ENCODE data around the gene PCDHGA4. TPM values are rescaled to one million over a fixed set of nuclear protein-coding genes. Genes with fewer than 3 reads are reported as not detected.
"Not testable (repeated sequence)": the region's sequence is repeated elsewhere in the genome, so short reads cannot be mapped to it uniquely, and the experiment has no call there.

The PCDHGA4 gene
- total RNA-seq, 1 donor from 2014 or later = 0.37 TPM

DNA sequence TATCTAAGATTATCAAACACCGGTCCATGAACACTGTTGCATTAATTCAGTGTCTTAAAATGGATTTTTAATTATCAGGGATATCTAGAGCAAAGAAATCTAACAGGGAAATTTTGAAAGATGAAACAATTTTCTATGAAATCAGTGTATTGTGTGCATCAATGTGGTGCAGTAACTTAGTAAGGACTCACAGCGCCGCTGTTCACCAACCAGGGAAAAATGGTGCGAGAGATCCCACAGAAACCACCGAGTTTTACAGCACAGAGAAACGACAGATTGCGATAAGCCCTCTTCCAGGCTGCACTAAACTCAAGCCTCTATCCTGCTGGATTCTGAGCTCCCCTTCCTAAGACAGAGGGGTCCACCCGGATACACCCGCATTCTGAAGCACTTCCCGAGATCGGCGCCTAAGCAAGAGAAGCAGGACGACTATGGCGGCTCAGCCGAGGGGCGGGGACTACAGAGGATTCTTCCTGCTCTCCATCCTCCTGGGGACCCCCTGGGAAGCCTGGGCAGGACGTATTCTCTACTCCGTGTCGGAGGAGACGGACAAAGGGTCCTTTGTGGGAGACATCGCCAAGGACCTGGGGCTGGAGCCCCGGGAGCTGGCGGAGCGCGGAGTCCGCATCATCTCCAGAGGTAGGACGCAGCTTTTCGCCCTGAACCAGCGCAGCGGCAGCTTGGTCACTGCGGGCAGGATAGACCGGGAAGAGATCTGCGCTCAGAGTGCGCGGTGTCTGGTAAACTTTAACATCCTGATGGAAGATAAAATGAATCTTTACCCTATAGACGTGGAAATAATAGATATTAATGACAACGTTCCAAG lies 27.9 kb downstream of the PCDHGA4 start, which contains the start of gene PCDHGA7:
Gene PCDHGA7, plus strand, starts transcription at position 274 of the 826 bp plus-strand sequence. Its CDS starts 158 bp downstream, at position 432.
- no peaks in the 10 kb centered on the region for H3K36me3 Mint-ChIP-seq (ENCODE audit: low read depth)
- peaks cover 4% of the 10 kb centered on the region for H3K9me3 Mint-ChIP-seq
- peak; percentile 55 for DNase-seq
- H3K4me3 Mint-ChIP-seq = peak within 1 kb of the TSS; percentile 82
- H3K27ac Mint-ChIP-seq = peak within 1 kb of the TSS; percentile 20
- H3K27me3 Mint-ChIP-seq = peaks cover 8% of the 10 kb centered on the region
- intact Hi-C loops (cut with micrococcal nuclease) = no loop called here
- H3K4me1 Mint-ChIP-seq = no peaks in the 10 kb centered on the region

DNA sequence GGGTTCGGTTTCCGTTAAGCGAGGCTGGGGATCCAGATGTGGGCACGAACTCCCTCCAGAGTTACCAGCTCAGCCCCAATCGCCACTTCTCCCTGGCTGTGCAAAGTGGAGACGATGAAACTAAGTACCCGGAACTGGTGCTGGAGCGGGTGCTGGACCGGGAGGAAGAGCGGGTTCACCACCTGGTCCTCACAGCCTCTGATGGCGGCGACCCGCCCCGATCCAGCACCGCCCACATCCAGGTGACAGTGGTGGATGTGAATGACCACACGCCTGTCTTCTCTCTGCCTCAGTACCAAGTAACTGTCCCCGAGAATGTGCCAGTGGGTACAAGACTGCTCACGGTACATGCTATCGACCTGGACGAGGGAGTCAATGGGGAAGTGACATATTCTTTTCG lies 28.5 kb downstream of the PCDHGA4 start:
- Mint-ChIP-seq H3K4me3 (peak overlapping the region; percentile 82), H3K4me1 (no peaks in the 10 kb centered on the region), H3K36me3 (ENCODE audit: low read depth) (no peaks in the 10 kb centered on the region), H3K27ac (no peak overlapping the region), H3K9me3 (peaks cover 6% of the 10 kb centered on the region), H3K27me3 (peaks cover 8% of the 10 kb centered on the region)
- intact Hi-C loops (cut with micrococcal nuclease) = no loop called here
- no peak for DNase-seq

DNA sequence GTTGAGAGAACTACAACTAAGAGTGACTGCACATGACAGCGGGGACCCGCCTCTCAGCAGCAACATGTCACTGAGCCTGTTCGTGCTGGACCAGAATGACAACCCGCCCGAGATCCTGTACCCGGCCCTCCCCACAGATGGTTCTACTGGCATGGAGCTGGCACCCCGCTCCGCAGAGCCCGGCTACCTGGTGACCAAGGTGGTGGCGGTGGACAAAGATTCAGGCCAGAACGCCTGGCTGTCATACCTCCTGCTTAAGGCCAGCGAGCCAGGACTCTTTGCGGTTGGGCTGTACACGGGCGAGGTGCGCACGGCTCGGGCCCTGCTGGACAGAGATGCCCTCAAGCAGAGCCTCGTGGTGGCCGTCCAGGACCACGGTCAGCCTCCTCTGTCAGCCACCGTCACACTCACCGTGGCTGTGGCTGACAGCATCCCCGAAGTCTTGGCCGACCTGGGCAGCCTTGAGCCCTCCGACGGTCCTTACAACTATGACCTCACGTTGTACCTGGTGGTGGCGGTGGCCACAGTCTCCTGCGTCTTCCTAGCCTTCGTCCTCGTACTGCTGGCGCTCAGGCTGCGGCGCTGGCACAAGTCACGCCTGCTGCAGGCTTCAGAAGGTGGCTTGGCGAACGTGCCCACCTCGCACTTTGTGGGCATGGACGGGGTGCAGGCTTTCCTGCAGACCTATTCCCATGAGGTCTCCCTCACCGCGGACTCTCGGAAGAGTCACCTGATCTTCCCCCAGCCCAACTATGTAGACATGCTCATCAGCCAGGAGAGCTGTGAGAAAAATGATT lies 29.8 kb downstream of the PCDHGA4 start:
- Mint-ChIP-seq H3K4me1 (no peaks in the 10 kb centered on the region), H3K4me3 (no peak overlapping the region), H3K36me3 (ENCODE audit: low read depth) (no peaks in the 10 kb centered on the region), H3K27me3 (peaks cover 13% of the 10 kb centered on the region), H3K9me3 (peaks cover 14% of the 10 kb centered on the region), H3K27ac (no peak overlapping the region)
- intact Hi-C loops (cut with micrococcal nuclease) = no loop called here
- DNase-seq = no peak

- peak within 1 kb of the TSS; percentile 56 for H3K4me3 Mint-ChIP-seq
- peak; percentile 74 for DNase-seq
- H3K36me3 Mint-ChIP-seq (ENCODE audit: low read depth) = not testable (repeated sequence)
These were observed 32.9 kb downstream of the PCDHGA4 start, which contains the start of gene PCDHGB4 for GRCh38 chr5:141387557-141388311. Gene PCDHGB4 (plus strand): TSS chr5:141387698. CDS start chr5:141387885, 187 bp downstream.

GRCh38 chr5:141388661-141389060 lies 33.8 kb downstream of the PCDHGA4 start:
- intact Hi-C loops (cut with micrococcal nuclease) = no loop called here
- Mint-ChIP-seq H3K27ac (no peak overlapping the region), H3K27me3 (peaks cover 16% of the 10 kb centered on the region), H3K4me1 (no peaks in the 10 kb centered on the region), H3K4me3 (peak overlapping the region; percentile 8), H3K36me3 (ENCODE audit: low read depth) (peaks cover 3% of the 10 kb centered on the region), H3K9me3 (peaks cover 30% of the 10 kb centered on the region)
- DNase-seq = no peak

More at GRCh38 chr5:141387557-141388311, 32.9 kb downstream of the PCDHGA4 start, which contains the start of gene PCDHGB4:
- H3K27ac Mint-ChIP-seq; intact Hi-C loops (cut with micrococcal nuclease); H3K4me1 Mint-ChIP-seq: not testable (repeated sequence)
- H3K27me3 Mint-ChIP-seq = peaks cover 17% of the 10 kb centered on the region
- peaks cover 25% of the 10 kb centered on the region for H3K9me3 Mint-ChIP-seq

DNA sequence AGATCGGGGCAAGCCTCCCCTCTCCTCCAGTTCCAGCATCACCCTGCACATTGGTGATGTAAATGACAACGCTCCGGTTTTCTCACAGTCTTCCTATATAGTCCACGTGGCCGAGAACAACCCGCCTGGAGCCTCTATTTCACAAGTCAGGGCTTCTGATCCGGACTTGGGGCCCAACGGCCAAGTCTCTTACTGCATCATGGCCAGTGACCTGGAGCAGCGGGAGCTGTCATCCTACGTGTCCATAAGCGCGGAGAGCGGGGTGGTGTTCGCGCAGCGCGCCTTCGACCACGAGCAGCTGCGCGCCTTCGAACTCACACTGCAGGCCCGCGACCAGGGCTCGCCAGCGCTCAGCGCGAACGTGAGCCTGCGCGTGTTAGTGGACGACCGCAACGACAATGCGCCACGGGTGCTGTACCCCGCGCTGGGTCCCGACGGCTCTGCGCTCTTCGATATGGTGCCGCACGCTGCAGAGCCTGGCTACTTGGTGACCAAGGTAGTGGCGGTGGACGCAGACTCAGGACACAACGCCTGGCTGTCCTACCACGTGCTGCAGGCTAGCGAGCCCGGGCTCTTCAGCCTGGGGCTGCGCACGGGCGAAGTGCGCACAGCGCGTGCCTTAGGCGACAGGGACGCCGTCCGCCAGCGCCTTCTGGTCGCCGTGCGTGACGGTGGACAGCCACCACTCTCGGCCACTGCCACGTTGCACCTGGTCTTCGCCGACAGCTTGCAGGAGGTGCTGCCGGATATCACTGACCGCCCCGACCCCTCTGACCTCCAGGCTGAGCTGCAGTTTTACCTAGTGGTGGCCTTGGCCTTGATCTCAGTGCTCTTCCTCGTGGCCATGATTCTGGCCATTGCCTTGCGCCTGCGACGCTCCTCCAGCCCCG lies 34.6 kb downstream of the PCDHGA4 start:
- no peak for DNase-seq
- Mint-ChIP-seq H3K9me3 (peaks cover 35% of the 10 kb centered on the region), H3K36me3 (ENCODE audit: low read depth) (peaks cover 3% of the 10 kb centered on the region), H3K27me3 (peaks cover 19% of the 10 kb centered on the region), H3K27ac (no peak overlapping the region), H3K4me3 (no peak overlapping the region), H3K4me1 (no peaks in the 10 kb centered on the region)
- intact Hi-C loops (cut with micrococcal nuclease) = no loop called here

DNA sequence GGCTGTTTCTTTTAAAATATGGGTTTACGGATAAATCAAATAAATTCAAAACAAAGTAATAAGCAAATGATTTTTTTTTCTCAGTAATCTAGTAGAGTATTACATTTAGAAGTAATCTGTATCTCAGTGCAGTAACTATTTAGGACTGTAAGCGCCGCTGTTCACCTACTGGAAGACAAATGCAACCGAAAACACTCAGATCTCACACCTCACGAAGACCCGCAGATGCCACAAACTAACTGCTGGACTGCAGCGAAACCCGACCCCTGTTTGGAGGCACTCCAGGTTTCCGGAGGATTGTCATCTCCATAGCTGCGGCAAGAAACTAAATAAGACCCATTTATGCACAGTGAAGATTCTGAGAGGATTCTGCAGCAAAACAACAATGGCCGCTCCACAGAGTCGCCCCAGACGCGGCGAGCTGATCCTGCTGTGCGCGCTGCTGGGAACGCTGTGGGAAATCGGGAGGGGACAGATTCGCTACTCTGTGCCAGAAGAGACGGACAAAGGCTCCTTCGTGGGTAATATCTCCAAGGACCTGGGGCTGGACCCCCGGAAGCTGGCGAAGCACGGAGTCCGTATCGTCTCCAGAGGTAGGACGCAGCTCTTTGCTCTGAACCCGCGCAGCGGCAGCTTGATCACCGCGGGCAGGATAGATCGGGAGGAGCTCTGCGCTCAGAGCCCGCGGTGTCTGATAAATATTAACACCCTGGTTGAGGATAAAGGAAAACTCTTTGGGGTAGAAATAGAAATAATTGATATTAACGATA lies 37.8 kb downstream of the PCDHGA4 start, which contains the start of gene PCDHGA8:
Gene PCDHGA8, plus strand, starts transcription at position 205 of the 770 bp plus-strand sequence. Its CDS starts 181 bp downstream, at position 386.
- intact Hi-C loops (cut with micrococcal nuclease) = no loop called here

GRCh38 chr5:141393267-141393666 lies 38.4 kb downstream of the PCDHGA4 start:
- peaks cover 3% of the 10 kb centered on the region for H3K36me3 Mint-ChIP-seq (ENCODE audit: low read depth)
- peaks cover 22% of the 10 kb centered on the region for H3K27me3 Mint-ChIP-seq
- H3K9me3 Mint-ChIP-seq = peaks cover 37% of the 10 kb centered on the region
- DNase-seq = no peak
- intact Hi-C loops (cut with micrococcal nuclease) = no loop called here
- no peak overlapping the region for H3K4me3 Mint-ChIP-seq
- no peak overlapping the region for H3K27ac Mint-ChIP-seq
- H3K4me1 Mint-ChIP-seq = no peaks in the 10 kb centered on the region

More for the DNA sequence above, 37.8 kb downstream of the PCDHGA4 start, which contains the start of gene PCDHGA8:
- no peaks in the 10 kb centered on the region for H3K4me1 Mint-ChIP-seq
- peaks cover 3% of the 10 kb centered on the region for H3K36me3 Mint-ChIP-seq (ENCODE audit: low read depth)
- no peak within 1 kb of the TSS for H3K27ac Mint-ChIP-seq
- DNase-seq = peak; percentile 50
- peaks cover 22% of the 10 kb centered on the region for H3K27me3 Mint-ChIP-seq
- H3K4me3 Mint-ChIP-seq = no peak within 1 kb of the TSS
- peaks cover 38% of the 10 kb centered on the region for H3K9me3 Mint-ChIP-seq

DNA sequence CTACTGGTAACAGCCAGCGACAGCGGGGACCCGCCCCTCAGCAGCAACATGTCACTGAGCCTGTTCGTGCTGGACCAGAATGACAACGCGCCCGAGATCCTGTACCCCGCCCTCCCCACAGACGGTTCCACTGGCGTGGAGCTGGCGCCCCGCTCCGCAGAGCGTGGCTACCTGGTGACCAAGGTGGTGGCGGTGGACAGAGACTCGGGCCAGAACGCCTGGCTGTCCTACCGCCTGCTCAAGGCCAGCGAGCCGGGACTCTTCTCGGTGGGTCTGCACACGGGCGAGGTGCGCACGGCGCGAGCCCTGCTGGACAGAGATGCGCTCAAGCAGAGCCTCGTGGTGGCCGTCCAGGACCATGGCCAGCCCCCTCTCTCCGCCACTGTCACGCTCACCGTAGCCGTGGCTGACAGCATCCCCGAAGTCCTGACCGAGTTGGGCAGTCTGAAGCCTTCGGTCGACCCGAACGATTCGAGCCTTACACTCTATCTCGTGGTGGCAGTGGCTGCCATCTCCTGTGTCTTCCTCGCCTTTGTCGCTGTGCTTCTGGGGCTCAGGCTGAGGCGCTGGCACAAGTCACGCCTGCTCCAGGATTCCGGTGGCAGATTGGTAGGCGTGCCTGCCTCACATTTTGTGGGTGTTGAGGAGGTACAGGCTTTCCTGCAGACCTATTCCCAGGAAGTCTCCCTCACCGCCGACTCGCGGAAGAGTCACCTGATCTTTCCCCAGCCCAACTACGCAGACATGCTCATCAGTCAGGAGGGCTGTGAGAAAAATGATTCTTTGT lies 39.8 kb downstream of the PCDHGA4 start:
- H3K36me3 Mint-ChIP-seq (ENCODE audit: low read depth); intact Hi-C loops (cut with micrococcal nuclease); H3K27ac Mint-ChIP-seq; H3K4me3 Mint-ChIP-seq; DNase-seq; H3K4me1 Mint-ChIP-seq: not testable (repeated sequence)
- Mint-ChIP-seq H3K27me3 (peaks cover 23% of the 10 kb centered on the region), H3K9me3 (peaks cover 35% of the 10 kb centered on the region)

DNA sequence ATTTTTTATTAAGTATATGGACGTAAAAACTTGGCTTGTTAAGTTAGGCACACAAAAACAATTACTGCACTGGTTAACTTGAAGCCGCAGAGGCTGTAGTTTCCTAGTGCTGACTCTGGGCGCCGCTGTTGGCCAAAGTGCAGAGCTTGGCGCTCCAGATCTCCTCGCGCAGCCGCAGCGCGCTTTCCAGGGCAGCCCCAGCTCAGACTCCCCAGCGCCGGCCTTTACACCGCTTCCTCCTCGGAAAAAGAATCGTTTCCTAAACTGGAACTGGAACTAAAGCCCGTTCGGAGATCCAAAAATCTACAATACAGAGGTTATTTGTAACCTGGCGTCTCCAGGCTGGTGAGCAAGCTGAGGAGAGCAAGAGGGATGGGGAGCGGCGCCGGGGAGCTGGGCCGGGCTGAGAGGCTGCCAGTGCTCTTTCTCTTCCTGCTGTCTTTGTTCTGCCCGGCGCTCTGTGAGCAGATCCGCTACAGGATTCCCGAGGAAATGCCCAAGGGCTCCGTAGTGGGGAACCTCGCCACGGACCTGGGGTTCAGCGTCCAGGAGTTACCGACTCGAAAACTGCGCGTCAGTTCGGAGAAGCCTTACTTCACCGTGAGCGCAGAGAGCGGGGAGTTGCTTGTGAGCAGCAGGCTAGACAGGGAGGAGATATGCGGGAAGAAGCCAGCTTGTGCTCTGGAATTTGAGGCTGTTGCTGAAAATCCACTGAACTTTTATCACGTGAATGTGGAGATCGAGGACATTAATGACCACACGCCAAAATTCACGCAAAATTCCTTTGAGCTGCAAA lies 43.1 kb downstream of the PCDHGA4 start, which contains the start of gene PCDHGB5:
Gene PCDHGB5, plus strand, starts transcription at position 192 of the 796 bp plus-strand sequence. Its CDS starts 181 bp downstream, at position 373.
- peaks cover 23% of the 10 kb centered on the region for H3K27me3 Mint-ChIP-seq
- intact Hi-C loops (cut with micrococcal nuclease); H3K27ac Mint-ChIP-seq; H3K36me3 Mint-ChIP-seq (ENCODE audit: low read depth); H3K4me1 Mint-ChIP-seq: not testable (repeated sequence)
- H3K9me3 Mint-ChIP-seq = peaks cover 27% of the 10 kb centered on the region
- peak within 1 kb of the TSS; percentile 63 for H3K4me3 Mint-ChIP-seq
- peak; percentile 83 for DNase-seq

- H3K27me3 Mint-ChIP-seq = peaks cover 26% of the 10 kb centered on the region
- H3K4me3 Mint-ChIP-seq = no peak overlapping the region
- intact Hi-C loops (cut with micrococcal nuclease) = no loop called here
These were observed 43.8 kb downstream of the PCDHGA4 start for GRCh38 chr5:141398608-141399007.

More at GRCh38 chr5:141398608-141399007, 43.8 kb downstream of the PCDHGA4 start:
- no peak overlapping the region for H3K27ac Mint-ChIP-seq
- H3K4me1 Mint-ChIP-seq = no peaks in the 10 kb centered on the region
- DNase-seq = peak; percentile 51
- H3K9me3 Mint-ChIP-seq = peaks cover 25% of the 10 kb centered on the region
- no peaks in the 10 kb centered on the region for H3K36me3 Mint-ChIP-seq (ENCODE audit: low read depth)

Data from activated CD4-positive, alpha-beta T cell treated with anti-CD3 and anti-CD28 coated beads, Interleukin-2, amount 10 ng/mL, durations not matched to agents 24 days and 14 days (primary cell).